ENCODE results near the gene GOSR2.

GOSR2 gene

DNA sequence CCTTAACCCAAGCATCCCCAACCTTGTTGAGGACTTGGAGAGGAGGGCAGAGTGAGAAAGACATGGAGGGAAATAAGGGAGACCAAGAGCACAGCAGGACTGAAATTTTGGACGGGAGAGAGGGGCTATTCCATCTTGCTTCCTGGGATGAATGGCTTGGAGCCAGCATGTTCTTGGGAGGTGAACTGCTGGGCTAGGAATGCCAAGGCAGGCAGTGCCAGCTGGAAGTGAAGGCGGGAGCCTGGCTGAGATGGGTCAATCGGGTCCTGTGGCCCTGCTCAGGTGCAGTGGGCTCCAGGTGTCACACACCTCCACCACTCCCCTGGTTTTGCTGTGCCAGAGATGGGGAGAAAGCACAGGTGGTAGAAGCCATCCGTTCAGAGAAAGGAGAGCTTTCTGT is 46.0 kb upstream of the GOSR2 start:
- ChIA-PET POLR2A (no interaction called here), CTCF (interaction anchor here (1.1 to 2.0 kb wide), 3 partner anchors 9 to 23 kb away, joined by 3 to 6 read pairs (median 3); no protein-coding TSS in a partner anchor)
- DNase-seq (ENCODE audit: low read depth, low spot score), result no peak
- no peak overlapping the region for H3K4me3 ChIP-seq (ENCODE audit: low read depth, low read length)
- TF ChIP-seq, protein P1, sequence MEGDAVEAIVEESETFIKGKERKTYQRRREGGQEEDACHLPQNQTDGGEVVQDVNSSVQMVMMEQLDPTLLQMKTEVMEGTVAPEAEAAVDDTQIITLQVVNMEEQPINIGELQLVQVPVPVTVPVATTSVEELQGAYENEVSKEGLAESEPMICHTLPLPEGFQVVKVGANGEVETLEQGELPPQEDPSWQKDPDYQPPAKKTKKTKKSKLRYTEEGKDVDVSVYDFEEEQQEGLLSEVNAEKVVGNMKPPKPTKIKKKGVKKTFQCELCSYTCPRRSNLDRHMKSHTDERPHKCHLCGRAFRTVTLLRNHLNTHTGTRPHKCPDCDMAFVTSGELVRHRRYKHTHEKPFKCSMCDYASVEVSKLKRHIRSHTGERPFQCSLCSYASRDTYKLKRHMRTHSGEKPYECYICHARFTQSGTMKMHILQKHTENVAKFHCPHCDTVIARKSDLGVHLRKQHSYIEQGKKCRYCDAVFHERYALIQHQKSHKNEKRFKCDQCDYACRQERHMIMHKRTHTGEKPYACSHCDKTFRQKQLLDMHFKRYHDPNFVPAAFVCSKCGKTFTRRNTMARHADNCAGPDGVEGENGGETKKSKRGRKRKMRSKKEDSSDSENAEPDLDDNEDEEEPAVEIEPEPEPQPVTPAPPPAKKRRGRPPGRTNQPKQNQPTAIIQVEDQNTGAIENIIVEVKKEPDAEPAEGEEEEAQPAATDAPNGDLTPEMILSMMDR (IDR thresholded peaks at IDR 0.05; ENCODE audit: insufficient read depth, low read length, missing control alignments), result no peak

DNA sequence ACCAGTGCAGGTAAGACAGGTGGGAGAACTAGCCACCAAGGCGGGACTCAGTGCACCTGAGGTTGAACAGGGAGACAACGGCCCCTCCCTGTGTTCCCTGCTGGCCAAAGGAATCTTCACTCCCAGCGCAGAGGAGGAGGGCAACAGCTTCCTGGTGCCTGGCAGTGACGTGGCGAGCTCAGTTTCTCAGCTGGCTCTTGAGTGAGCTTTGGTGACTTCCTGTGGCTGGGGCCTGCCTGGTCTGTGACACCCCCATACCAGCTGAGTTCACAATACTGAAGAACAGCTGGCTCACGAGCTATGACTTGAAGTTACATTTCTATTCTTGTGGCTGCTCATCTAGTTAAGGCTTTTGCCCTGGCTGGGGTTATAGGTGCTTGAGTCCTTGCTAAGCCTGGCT is 45.5 kb upstream of the GOSR2 start:
- CTCF ChIA-PET, result interaction anchor here (1.1 to 2.0 kb wide), 2 partner anchors 9 to 16 kb away, joined by 3 to 6 read pairs; no protein-coding TSS in a partner anchor
- TF ChIP-seq, protein P1 (IDR thresholded peaks at IDR 0.05; ENCODE audit: insufficient read depth, low read length, missing control alignments), result no peak
- H3K4me3 ChIP-seq (ENCODE audit: low read depth, low read length), result no peak overlapping the region
- DNase-seq (ENCODE audit: low read depth, low spot score), result no peak
- POLR2A ChIA-PET, result no interaction called here

DNA sequence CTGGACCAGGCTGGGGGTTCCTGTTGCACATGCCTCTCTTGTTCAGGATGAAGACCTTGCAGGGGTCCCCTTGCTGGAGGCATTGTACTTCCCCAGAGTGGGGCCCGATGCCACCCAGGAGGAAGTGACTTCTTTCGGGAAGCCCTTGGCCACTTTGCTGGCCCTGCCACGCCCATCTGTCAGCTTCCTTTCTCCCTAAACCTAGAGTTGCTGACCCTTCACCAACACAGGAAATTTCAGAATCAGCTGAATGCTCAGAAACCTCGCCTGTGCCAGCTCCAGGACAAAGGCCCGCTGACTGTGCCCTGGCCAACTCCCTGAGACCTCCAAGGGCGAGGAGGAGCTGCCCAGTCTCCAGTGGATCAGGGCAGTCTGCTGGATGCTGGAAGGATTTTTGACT is 44.9 kb upstream of the GOSR2 start:
- ChIA-PET POLR2A (no interaction called here), CTCF (no interaction called here)
- DNase-seq (ENCODE audit: low read depth, low spot score), result no peak
- TF ChIP-seq, protein P1 (IDR thresholded peaks at IDR 0.05; ENCODE audit: insufficient read depth, low read length, missing control alignments), result no peak
- H3K4me3 ChIP-seq (ENCODE audit: low read depth, low read length), result no peak overlapping the region

DNA sequence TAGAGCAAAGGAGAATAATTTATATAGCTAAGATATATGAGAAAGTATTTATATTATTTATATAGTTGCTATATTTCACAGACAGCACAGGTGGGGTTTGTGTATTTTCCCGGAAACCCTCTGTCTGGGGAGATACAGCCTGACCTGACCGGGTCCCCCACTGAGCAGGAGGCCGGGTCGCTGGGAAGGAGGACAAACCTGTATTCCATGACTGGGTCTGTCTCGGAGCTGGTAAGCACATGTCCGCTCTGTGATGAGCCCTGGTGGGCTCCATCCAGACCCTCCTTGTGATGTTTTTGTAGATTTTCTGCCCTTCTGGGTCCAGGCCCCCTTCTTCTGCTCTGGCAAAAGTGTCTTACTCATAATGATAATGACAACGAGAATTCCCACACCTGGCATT is 43.9 kb upstream of the GOSR2 start:
- TF ChIP-seq, protein P1 (IDR thresholded peaks at IDR 0.05; ENCODE audit: insufficient read depth, low read length, missing control alignments), result no peak
- H3K4me3 ChIP-seq (ENCODE audit: low read depth, low read length), result no peak overlapping the region
- DNase-seq (ENCODE audit: low read depth, low spot score), result no peak
- CTCF ChIA-PET, result interaction anchor here (1.2 kb wide), 1 partner anchor 37 kb away, joined by 3 read pairs; no protein-coding TSS in a partner anchor
- POLR2A ChIA-PET, result no interaction called here

DNA sequence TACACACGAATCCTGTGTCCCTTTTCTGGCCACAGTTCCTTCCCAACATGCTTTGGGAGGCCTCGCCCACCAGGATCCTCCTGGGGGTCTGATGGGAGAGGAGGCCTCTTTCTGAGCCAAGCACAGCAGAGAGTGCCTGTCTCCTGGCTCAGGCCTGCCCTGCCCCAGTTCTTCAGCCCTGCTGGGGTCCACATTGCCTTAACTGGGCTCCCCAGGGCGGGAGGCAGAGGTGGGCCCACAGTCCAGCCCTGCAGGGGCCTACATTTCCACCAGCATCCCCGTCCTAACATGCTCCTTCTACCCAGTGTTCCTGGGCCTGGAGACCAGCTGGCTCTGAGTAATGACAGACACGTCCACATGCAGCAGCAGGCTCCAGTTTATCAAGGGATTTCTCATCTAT is 41.9 kb upstream of the GOSR2 start:
- TF ChIP-seq, protein P1 (IDR thresholded peaks at IDR 0.05; ENCODE audit: insufficient read depth, low read length, missing control alignments), result no peak
- no peak overlapping the region for H3K4me3 ChIP-seq (ENCODE audit: low read depth, low read length)
- CTCF ChIA-PET, result no interaction called here
- POLR2A ChIA-PET, result no interaction called here
- DNase-seq (ENCODE audit: low read depth, low spot score), result no peak

DNA sequence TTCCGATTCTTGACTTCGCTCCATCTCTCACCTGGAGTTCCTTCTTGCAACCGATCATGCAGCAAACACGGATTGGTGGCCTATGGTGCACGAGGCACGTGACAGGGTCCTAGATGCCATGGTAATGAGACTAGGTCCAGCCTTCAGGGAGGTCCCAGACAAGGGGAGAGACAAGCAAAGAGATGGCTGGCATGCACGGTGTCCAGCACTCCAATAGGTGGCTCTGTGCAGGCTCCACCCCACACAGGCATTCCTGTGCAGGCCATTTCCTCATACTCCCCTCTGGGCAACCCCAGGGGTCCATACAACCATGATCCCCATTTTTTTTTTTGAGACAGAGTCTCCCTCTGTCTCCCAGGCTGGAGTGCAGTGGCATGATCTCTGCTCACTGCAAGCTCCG is 40.3 kb upstream of the GOSR2 start:
- TF ChIP-seq, protein P1 (IDR thresholded peaks at IDR 0.05; ENCODE audit: insufficient read depth, low read length, missing control alignments), result no peak
- CTCF ChIA-PET, result no interaction called here
- DNase-seq (ENCODE audit: low read depth, low spot score), result no peak
- no peak overlapping the region for H3K4me3 ChIP-seq (ENCODE audit: low read depth, low read length)
- POLR2A ChIA-PET, result no interaction called here
